Neural cell (in vitro differentiated cells): ENCODE measurements around the gene ZNF496. TPM values are rescaled to one million over a fixed set of nuclear protein-coding genes. Genes with fewer than 3 reads are reported as not detected.
A peak's percentile ranks its signal among the peaks of the same experiment; 100 is the strongest.

Experiments
- H2AFZ ChIP-seq: fragments of 200-600, 300-800 bp; sonication (generic), shearing (Covaris generic); 2 replicates; pipeline ENCODE4 v1.6.0; 2014; ENCODE audit warnings: low read depth, mild to moderate bottlenecking, antibody characterized with exemption, low read length, moderate library complexity
- H3F3A ChIP-seq: fragments of 200-600 bp; shearing (Covaris generic); 2 replicates; pipeline ENCODE4 v1.6.1; 2016; ENCODE audit warnings: mild to moderate bottlenecking, moderate library complexity, mixed read lengths, antibody characterized with exemption, low read length; ENCODE audit not compliant: insufficient read depth, poor library complexity, severe bottlenecking
- H3K27ac ChIP-seq: fragments of 200-600, 300-800 bp; sonication (generic), shearing (Covaris generic); 2 replicates; pipeline ENCODE4 v1.5.1; 2014; ENCODE audit warnings: mild to moderate bottlenecking, low read length, moderate library complexity
- H3K27me3 ChIP-seq: fragments of 300-800, 200-600 bp; sonication (generic), shearing (Covaris generic); 2 replicates; pipeline ENCODE4 v1.6.0; 2014; ENCODE audit warnings: mild to moderate bottlenecking, low read depth, low read length, moderate library complexity; ENCODE audit not compliant: insufficient read depth
- H3K36me3 ChIP-seq: fragments of 300-800, 200-600 bp; sonication (generic), shearing (Covaris generic); 2 replicates; pipeline ENCODE4 v1.5.1; 2014; ENCODE audit warnings: mild to moderate bottlenecking, antibody characterized with exemption, low read length, moderate library complexity; ENCODE audit not compliant: insufficient read depth
- H3K4me2 ChIP-seq: fragments of 300-800, 200-600 bp; sonication (generic), shearing (Covaris generic); 2 replicates; pipeline ENCODE4 v1.6.0; 2014; ENCODE audit warnings: mild to moderate bottlenecking, low read length
- H3K4me3 ChIP-seq: fragments of 300-800, 200-600 bp; sonication (generic), shearing (Covaris generic); 2 replicates; pipeline ENCODE4 v1.5.1; 2014; ENCODE audit warnings: mild to moderate bottlenecking, low read length, moderate library complexity
- H3K79me2 ChIP-seq: fragments of 200-600 bp; shearing (Covaris generic); replicated peaks from 2 replicates; pipeline ENCODE4 v1.6.0; 2014; ENCODE audit warnings: mild to moderate bottlenecking, low read length, moderate library complexity; ENCODE audit not compliant: insufficient read depth
- H3K9ac ChIP-seq: fragments of 300-800, 200-600 bp; sonication (generic), shearing (Covaris generic); 2 replicates; pipeline ENCODE4 v1.6.1; 2016; ENCODE audit warnings: mild to moderate bottlenecking, low read length, mixed read lengths
- H3K9me2 ChIP-seq: fragments of 200-600 bp; shearing (Covaris generic); 2 replicates; pipeline ENCODE4 v1.6.1; 2016; ENCODE audit warnings: mild to moderate bottlenecking, low read length, mixed read lengths; ENCODE audit not compliant: insufficient read depth
- H3K9me3 ChIP-seq: fragments of 200-600, 300-800 bp; sonication (generic), shearing (Covaris generic); 2 replicates; pipeline ENCODE4 v1.6.1; 2016; ENCODE audit warnings: mild to moderate bottlenecking, mixed run types, low read length, moderate library complexity, mixed read lengths
- H4K20me1 ChIP-seq: fragments of 200-600 bp; shearing (Covaris generic); 2 replicates; pipeline ENCODE4 v1.6.1; 2016; ENCODE audit warnings: mild to moderate bottlenecking, mixed run types; ENCODE audit not compliant: insufficient read depth
- CTCF ChIP-seq: fragments of 450-650 bp; IDR thresholded peaks from 2 replicates; pipeline ENCODE4 v1.5.1; 2014; ENCODE audit warnings: antibody characterized with exemption, mild to moderate bottlenecking, moderate library complexity; ENCODE audit not compliant: poor library complexity, severe bottlenecking
- EP300 ChIP-seq: fragments of 450-650 bp; conservative IDR thresholded peaks from 2 replicates; pipeline ENCODE4 v1.6.1; 2014; ENCODE audit warnings: antibody characterized with exemption, mild to moderate bottlenecking, moderate library complexity; ENCODE audit not compliant: poor library complexity, severe bottlenecking
- EZH2 ChIP-seq: fragments of 200-600, 300-800 bp; shearing (Covaris generic), sonication (generic); IDR thresholded peaks from 2 replicates; pipeline ENCODE4 v1.6.1; 2014; ENCODE audit warnings: antibody characterized with exemption, low read length, borderline replicate concordance, mild to moderate bottlenecking; ENCODE audit not compliant: insufficient read depth, poor library complexity, severe bottlenecking
- MXI1 ChIP-seq: fragments of 450-650 bp; conservative IDR thresholded peaks from 2 replicates; pipeline ENCODE4 v1.6.1; 2014; ENCODE audit warnings: antibody characterized with exemption, mild to moderate bottlenecking; ENCODE audit not compliant: poor library complexity, severe bottlenecking
- POLR2AphosphoS5 ChIP-seq: IDR thresholded peaks from 2 replicates; pipeline ENCODE4 v1.6.1; 2012
- RAD21 ChIP-seq: fragments of 450-650 bp; conservative IDR thresholded peaks from 2 replicates; pipeline ENCODE4 v1.6.1; 2014; ENCODE audit warnings: antibody characterized with exemption, mild to moderate bottlenecking, moderate library complexity
- REST ChIP-seq: IDR thresholded peaks from 2 replicates; pipeline ENCODE4 v1.6.1; 2012; ENCODE audit warnings: borderline replicate concordance
- SMC3 ChIP-seq: fragments of 450-650 bp; conservative IDR thresholded peaks from 2 replicates; pipeline ENCODE4 v1.6.1; 2014; ENCODE audit warnings: antibody characterized with exemption, mild to moderate bottlenecking, moderate library complexity; ENCODE audit not compliant: poor library complexity
- TAF1 ChIP-seq: IDR thresholded peaks from 2 replicates; pipeline ENCODE4 v1.6.1; 2012; ENCODE audit warnings: low read depth
- polyA plus RNA-seq: library from polyadenylated mRNA; depleted of rRNA; stranded (reverse); fragments of >200 nt; gene quantifications from 2 replicates; pipeline ENCODE4 v1.2.3, GENCODE V29; 2014

The ZNF496 gene
- polyA plus RNA-seq, 1 donor from 2014 or later: 25.2 TPM

GRCh38 chr1:247335882-247336281 lies 4.2 kb upstream of the ZNF496 start:
- no peak overlapping the region for H2AFZ ChIP-seq
- H3K9me3 ChIP-seq: no peaks in the 10 kb centered on the region
- H3K9ac ChIP-seq: no peak overlapping the region
- no peaks in the 10 kb centered on the region for H4K20me1 ChIP-seq
- H3K4me3 ChIP-seq: no peak overlapping the region
- H3K27ac ChIP-seq: no peak overlapping the region
- no peaks in the 10 kb centered on the region for H3K27me3 ChIP-seq
- H3K4me2 ChIP-seq: no peak overlapping the region
- H3K36me3 ChIP-seq: no peaks in the 10 kb centered on the region
- H3K9me2 ChIP-seq: no peaks in the 10 kb centered on the region
- TF ChIP-seq EZH2 (no peak), TAF1 (no peak), REST (no peak)
- H3K79me2 ChIP-seq: peaks cover 25% of the 10 kb centered on the region
- H3F3A ChIP-seq: no peaks in the 10 kb centered on the region

- no peaks in the 10 kb centered on the region for H3K9me3 ChIP-seq
- H3K9me2 ChIP-seq: no peaks in the 10 kb centered on the region
- no peak overlapping the region for H3K4me2 ChIP-seq
- H4K20me1 ChIP-seq: no peaks in the 10 kb centered on the region
- no peaks in the 10 kb centered on the region for H3F3A ChIP-seq
- peak overlapping the region; percentile 94 for H3K4me3 ChIP-seq
- H3K79me2 ChIP-seq: peaks cover 39% of the 10 kb centered on the region
- H3K27ac ChIP-seq: no peak overlapping the region
- H3K9ac ChIP-seq: no peak overlapping the region
- no peak overlapping the region for H2AFZ ChIP-seq
- H3K36me3 ChIP-seq: no peaks in the 10 kb centered on the region
- TF ChIP-seq EZH2: no peak
- TF ChIP-seq RAD21: no peak
- TF ChIP-seq CTCF: no peak
- TF ChIP-seq EP300: no peak
- TF ChIP-seq TAF1: no peak
- TF ChIP-seq SMC3: no peak
- no peak for TF ChIP-seq POLR2AphosphoS5
- no peak for TF ChIP-seq MXI1
- H3K27me3 ChIP-seq: no peaks in the 10 kb centered on the region
Measured at GRCh38 chr1:247334378-247335133, 2.9 kb upstream of the ZNF496 start.
